Measurements from ENCODE around the gene VEGFD.
"Not testable (repeated sequence)": the region's sequence is repeated elsewhere in the genome, so short reads cannot be mapped to it uniquely, and the experiment has no call there.

VEGFD gene

DNA sequence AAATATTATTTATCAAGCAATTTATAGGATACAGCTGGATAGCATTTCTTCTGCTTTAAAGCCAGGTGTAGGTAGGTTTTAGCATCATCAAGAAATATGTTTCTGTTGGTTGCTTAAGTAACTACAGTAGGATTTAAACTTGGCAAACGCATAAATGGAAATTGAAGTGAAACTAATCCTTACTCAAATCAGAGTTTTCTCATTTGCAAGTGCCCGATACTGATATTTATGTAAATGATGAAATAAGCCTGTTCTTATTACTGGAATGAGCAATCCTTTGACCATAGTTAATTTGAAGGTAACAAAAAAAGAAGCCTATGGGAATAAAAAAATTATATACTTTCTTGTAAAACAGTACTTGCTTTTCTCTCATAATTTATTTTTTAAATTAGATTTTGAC lies 25.7 kb downstream of the VEGFD start:
- no peak for DNase-seq

DNA sequence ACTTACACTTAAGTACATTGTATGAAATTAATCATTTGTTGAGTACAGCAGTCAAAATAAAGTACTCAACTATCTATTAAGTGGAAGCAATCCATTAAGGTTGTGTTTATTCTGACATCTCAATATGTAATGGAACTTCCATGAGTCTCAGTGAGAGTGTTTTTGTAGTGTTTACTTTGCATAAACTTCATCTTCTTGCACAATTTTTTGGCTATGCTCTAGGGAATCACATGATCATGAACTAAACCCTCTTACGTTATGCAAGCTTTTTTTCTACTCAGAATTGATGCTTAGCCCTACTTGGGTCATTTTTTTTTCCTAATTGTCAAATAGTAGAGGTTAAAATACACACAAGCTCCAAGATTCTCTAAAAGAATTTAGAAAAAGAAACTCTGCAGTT lies 27.8 kb downstream of the VEGFD start:
- DNase-seq: no peak

DNA sequence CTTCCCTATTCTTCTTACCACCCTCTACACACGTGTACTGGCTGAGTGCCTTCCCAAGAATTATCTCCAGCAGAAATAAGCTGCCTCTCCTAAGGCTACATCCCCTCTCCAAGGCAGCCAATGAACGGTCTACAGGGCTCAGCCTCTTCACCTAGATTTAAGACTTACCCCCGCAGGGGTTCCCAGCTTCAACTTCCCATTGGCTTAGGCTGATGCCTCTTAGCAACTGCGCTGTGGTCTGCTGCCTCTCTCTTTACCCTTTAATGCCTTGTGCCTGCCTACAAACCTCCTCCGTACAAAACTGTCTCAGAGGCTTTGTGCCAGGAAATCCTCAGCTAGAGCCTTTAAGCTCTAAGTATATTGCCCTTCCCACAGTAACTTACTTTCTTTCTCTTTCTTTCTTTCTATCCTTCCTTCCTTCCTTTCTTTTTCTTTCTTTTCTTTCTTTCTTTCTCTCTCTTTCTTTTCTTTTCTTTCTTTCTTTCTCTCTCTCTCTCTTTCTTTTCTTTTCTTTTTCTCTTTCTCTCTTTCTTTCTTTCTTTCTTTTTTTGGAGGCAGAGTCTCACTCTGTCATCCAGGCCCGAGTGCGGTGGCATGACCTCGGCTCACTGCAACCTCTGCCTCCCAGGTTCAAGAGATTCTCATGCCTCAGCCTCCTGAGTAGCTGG lies 33.8 kb downstream of the VEGFD start:
- DNase-seq: no peak

DNA sequence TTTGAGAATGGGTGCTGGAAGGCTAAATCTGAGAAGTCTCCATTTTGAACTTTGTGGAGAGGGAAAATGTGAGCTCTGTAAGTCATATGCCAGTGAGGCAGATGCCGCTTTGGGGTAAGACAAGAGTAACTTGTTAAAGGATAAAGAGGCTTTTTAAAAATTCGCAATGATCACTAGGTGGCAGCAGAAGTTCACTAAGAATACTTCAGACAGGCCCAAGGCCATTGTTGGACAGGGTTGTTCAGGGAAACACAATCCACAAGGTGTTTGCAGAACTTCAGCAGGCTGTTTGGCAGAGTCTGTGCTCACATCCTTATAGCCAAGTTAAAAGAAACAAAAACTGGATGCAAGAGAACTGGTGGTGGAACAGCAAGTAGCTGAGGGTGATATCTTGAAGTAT lies 35.2 kb downstream of the VEGFD start:
- DNase-seq: no peak

DNA sequence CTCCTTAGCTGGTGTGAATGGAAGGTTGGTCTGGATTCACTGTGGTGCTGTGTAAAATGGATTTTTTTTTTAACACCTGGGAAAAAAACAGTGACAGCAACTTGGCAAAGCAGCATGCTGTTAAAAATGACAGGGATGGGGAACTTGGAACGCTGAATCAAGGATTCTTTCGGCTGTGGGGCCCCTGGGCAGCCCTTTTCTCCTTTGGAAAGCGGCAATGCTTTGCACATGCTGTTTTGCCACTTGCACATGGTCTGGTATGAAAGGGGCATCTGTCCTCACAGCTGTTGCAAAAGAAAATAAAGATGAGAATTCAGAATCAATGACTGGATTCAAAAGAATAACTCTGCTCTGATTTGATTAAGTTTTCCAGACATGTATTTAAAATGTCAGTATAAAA lies 38.2 kb downstream of the VEGFD start:
- no peak for DNase-seq

DNA sequence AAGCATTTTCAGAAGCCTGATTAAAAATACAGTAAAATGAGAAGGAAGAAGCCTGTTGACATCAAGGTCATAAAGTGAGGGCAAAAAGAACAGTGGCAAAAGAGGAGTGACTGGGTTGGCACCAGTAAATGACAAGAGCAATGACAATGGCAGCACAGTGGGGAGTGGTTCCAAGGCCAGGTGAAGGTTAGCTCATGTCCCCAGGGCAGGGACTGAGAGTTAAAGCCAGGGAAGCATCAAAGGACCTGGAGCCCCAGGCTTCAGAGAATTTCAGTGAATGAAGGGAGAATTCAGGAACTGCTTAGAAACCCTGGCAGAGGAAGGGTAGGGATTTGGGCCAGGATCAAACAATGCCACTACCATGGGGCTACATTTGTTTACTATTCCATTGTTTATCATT lies 40.1 kb downstream of the VEGFD start:
- no peak for DNase-seq

- DNase-seq: no peak
These were observed 41.1 kb downstream of the VEGFD start for GRCh38 chrX:15343075-15343476.

DNA sequence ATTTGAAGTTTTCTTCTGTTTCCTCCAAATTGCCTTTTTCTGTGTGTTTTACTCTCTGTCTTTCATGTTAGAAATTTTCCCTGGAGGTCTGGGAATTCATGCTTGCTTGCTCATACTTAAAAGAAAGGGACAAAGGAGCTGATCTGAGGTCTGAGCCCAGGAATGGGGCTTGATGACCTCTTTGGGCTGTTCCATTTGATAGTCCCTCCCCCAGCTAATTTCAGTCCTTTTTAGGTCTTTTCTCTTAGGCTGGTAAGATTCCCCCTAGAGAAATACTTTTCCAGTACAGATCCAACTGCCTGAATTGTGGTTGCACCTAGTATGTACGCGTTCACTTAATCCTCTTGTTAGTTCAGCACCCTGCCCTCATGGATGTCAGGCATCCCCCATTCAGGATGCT lies 43.3 kb downstream of the VEGFD start:
- no peak for DNase-seq

DNA sequence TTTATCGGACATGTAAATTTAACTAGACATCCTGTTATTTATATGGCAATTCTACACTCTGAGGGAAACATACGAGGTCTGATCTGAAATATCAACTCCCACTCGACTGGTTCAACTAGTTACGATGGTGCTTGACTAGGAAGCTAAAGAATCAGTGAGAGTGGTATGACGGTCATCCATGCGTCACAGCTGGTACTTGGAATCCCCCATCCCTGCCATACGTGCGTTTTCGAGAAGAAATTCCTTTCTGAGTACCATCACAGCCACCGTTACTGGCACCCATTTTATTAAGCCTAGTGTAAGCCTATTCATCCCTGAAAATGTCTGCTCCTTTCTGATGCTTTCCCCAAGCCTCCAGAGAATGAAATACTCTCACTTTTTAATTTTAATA lies 48.2 kb downstream of the VEGFD start:
- peak; percentile 51 for DNase-seq

DNA sequence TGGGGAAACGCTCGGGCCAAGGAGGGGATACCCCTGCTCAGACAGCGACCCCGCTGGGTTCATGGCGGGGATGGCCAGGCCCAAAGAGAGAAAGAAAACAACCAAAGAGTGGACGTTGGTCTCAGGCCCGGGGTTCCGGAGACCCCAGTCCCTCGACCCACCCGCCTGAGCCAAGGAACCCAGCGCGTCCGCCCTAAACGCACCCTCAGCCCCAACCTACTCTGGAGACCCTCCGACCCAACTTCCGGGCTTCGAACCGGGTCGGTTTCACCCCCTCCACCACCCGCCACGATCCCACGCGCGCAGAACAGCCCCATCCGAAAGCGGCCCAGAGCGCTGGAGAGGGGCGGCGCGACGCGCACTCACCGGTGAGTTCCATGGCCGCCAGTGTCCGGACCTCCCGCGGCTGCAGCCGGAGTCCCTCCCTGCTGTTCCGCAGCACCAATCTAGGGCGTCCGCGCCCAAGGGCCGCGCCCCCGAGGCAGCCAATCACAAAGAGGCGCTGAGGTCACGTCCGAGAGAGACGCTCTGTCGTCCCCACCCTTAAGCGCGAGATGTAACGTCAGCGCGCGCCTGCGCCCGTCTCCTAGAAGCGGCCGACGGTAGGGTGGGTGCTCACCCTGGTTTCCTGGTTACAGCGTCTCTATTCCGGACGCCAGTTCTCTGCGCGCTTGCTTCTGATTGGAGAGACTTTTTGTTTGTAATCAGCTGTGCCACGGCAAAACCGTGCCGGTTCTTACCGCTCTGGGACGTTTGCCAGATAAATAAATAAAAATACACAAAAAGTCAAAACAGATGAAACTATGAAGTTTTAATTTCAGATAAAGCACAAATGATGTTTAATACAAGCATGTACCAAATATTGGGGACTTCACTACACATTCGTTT lies 48.8 kb downstream of the VEGFD start, which contains the start of gene PIGA:
Gene PIGA, minus strand, starts transcription at position 389 of the 888 bp plus-strand sequence. CDS start 3,593 bp downstream, outside the sequence.
- peak; percentile 86 for DNase-seq

GRCh38 chrX:15334561-15334960 lies 49.7 kb downstream of the VEGFD start:
- peak; percentile 5 for DNase-seq

GRCh38 chrX:15328821-15329220 lies 55.4 kb downstream of the VEGFD start:
- DNase-seq: no peak

GRCh38 chrX:15328131-15328530 lies 56.1 kb downstream of the VEGFD start:
- no peak for DNase-seq

- DNase-seq: no peak
These were observed 61.7 kb downstream of the VEGFD start for GRCh38 chrX:15322472-15322871.

GRCh38 chrX:15322072-15322471 lies 62.1 kb downstream of the VEGFD start:
- DNase-seq: no peak

DNA sequence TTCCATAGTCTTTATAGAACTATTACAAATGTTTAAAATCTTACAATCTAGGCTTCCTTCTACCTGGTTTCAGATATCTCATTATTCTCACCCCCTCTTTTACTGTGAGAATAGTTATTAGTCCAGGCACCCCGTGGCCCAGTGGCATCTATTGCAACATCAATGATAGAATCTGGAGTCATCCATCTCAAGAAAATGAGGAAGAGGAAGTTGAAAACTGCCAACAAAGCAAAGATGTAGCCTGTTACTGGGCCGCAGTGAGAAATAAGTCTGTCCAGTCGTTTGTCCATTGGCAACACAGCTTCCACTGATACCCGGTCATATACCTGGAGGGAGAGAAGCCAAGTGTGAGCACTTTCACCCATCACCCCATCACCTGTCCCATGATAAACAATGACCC lies 62.8 kb downstream of the VEGFD start:
- DNase-seq: no peak

DNA sequence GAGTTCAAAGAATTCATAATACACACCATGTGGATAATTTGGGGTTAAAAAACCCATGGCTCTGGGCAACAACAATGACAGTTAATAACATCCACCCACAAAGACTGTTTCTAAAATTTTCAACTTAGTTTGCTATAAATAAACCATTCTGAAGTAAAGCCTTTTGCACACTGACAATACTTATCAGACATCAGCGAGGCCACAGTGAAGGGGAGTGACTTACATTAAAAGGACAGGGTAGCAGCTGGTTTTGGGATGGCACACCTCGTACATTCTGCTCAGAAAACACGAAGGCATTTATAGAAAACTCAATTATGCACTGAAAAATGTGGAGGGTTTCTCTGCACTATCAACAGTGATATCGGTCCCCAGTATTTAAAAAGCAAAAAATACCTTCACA lies 63.9 kb downstream of the VEGFD start:
- DNase-seq: no peak

- DNase-seq: no peak
These were observed 65.1 kb downstream of the VEGFD start for GRCh38 chrX:15319075-15319474.

GRCh38 chrX:15315509-15315908 lies 68.7 kb downstream of the VEGFD start, which contains the start of gene ASB11:
Gene ASB11, minus strand, starts transcription at chrX:15315640. Its CDS starts 35 bp downstream, at chrX:15315605.
- DNase-seq: no peak

- no peak for DNase-seq
These were observed 69.7 kb downstream of the VEGFD start for GRCh38 chrX:15314472-15314871.

GRCh38 chrX:15311119-15311518 lies 73.1 kb downstream of the VEGFD start:
- DNase-seq: no peak

DNA sequence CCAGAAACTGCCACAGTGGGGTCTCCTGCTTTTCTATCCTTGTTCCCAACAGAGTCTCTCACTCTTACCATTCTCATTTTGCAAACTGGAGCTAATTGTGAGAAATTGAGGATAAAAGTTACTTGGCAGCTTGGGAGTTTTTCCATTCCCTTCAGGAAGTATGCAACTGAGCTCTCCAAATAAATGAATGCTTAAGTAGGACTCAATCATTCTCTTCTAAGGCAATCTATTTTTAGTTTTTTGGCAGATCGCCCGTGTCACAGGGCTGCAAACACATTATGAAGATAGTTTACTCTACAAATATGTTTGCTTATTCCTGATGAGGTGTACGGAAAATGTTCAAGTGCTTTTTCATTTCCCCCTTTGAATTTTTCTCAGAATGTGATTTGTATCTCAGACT lies 74.1 kb downstream of the VEGFD start:
- no peak for DNase-seq

GRCh38 chrX:15305899-15306298 lies 78.3 kb downstream of the VEGFD start:
- not testable (repeated sequence) for DNase-seq

DNA sequence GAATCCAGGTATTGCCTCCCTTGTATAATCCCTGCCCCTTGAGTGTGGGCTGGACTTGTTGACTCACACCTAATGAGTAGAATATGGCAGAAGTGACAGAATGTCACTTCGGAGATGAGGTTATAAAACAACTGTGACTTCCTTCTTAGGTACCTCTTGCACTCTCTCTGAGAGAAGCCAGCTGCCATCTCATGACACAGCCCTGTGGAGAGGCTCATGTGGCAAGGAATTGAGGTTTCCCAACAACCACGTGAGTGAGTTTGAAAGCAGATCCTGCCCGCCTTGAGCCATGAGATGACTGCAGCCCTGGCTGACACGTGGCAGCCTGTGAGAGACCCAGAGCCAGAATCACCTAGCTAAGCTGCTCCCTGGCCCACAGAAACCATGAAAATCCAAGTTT lies 82.3 kb downstream of the VEGFD start:
- no peak for DNase-seq
